Panc1 (cell line): ENCODE measurements around the gene PHKG2. TPM values are rescaled to one million over a fixed set of nuclear protein-coding genes. Genes with fewer than 3 reads are reported as not detected.

ENCODE experiments used
- ATAC-seq: fragments of 200-7000 bp; cut with Tn5 transposase; 2 replicates; pipeline ENCODE4 v1.9.1; 2020; ENCODE audit warnings: mild to moderate bottlenecking, moderate library complexity
- BruUV-seq: library from RNA; stranded (reverse); fragments of 400-500 nt; replicated peaks from 2 replicates; lab custom pipeline; 2021; lab: Mats Ljungman, UMichigan
- CTCF ChIA-PET: fragments of 300-600 bp; sonication (Branson Sonifier 250); formaldehyde crosslinking; loops from one replicate; lab custom pipeline; 2022; ENCODE audit warnings: antibody characterized with exemption; lab: Charles Lee
- POLR2A ChIA-PET: fragments of 300-600 bp; sonication (Branson Sonifier 250); formaldehyde crosslinking; loops from one replicate; lab custom pipeline; 2022; ENCODE audit warnings: antibody characterized with exemption; lab: Charles Lee
- DNase-seq: peaks from one replicate; pipeline ENCODE4 v3.0.0-alpha.2; 2010; ENCODE audit warnings: low read depth, low spot score
- H3K27ac ChIP-seq: 2 replicates; pipeline ENCODE4 v1.5.1; 2011; ENCODE audit warnings: mild to moderate bottlenecking, low read length, inconsistent platforms
- H3K27me3 ChIP-seq: fragments of 200-500 bp; sonication (Bioruptor generic); 2 replicates; pipeline ENCODE4 v1.6.0; 2014; ENCODE audit warnings: low read length, inconsistent platforms; ENCODE audit not compliant: control insufficient read depth, insufficient read depth
- H3K36me3 ChIP-seq: fragments of 200-500 bp; sonication (Bioruptor generic); 2 replicates; pipeline ENCODE4 v1.5.1; 2014; ENCODE audit warnings: inconsistent platforms, mild to moderate bottlenecking, low read length, moderate library complexity; ENCODE audit not compliant: control insufficient read depth, insufficient read depth
- H3K4me1 ChIP-seq: 2 replicates; pipeline ENCODE4 v1.5.1; 2011; ENCODE audit warnings: inconsistent platforms, mild to moderate bottlenecking, low read length, moderate library complexity; ENCODE audit not compliant: control insufficient read depth, insufficient read depth
- H3K4me3 ChIP-seq, 2 experiments: 2 replicates each; pipeline ENCODE4 v1.5.1; 2011 to 2012; ENCODE audit warnings: low read depth in 2 of 2, low read length in 2 of 2, mild to moderate bottlenecking in 2 of 2, inconsistent platforms in 1 of 2, moderate library complexity in 1 of 2
- H3K9me3 ChIP-seq: fragments of 200-500 bp; sonication (Bioruptor generic); 2 replicates; pipeline ENCODE4 v1.5.1; 2014; ENCODE audit warnings: low read depth, mild to moderate bottlenecking, inconsistent platforms, low read length, moderate library complexity; ENCODE audit not compliant: control insufficient read depth, insufficient read depth
- CTCF ChIP-seq: fragments of 450-650 bp; IDR thresholded peaks from 2 replicates; pipeline ENCODE4 v1.5.1; 2017; ENCODE audit warnings: mild to moderate bottlenecking
- POLR2AphosphoS5 ChIP-seq: IDR thresholded peaks from 2 replicates; pipeline ENCODE4 v1.6.1; 2012; ENCODE audit warnings: mild to moderate bottlenecking, low read depth, low read length, moderate library complexity
- REST ChIP-seq, 2 experiments: IDR thresholded peaks; 2 replicates each; pipeline ENCODE4 v1.6.1; 2011 to 2012; ENCODE audit warnings: low read depth in 2 of 2, control low read depth in 1 of 2, low read length in 1 of 2, mild to moderate bottlenecking in 1 of 2, moderate library complexity in 1 of 2; ENCODE audit not compliant: insufficient read depth in 1 of 2
- SIN3A ChIP-seq: IDR thresholded peaks from 2 replicates; pipeline ENCODE4 v1.6.1; 2012; ENCODE audit warnings: low read depth, mild to moderate bottlenecking, low read length, moderate library complexity, borderline replicate concordance; ENCODE audit not compliant: insufficient read depth
- TCF7L2 ChIP-seq: IDR thresholded peaks from 2 replicates; pipeline ENCODE4 v1.6.1; 2011; ENCODE audit warnings: mild to moderate bottlenecking, low read depth, low read length, inconsistent platforms
- in situ Hi-C: cut with HindIII; loops from 2 replicates; pipeline ENCODE4 v1.10.0; 2016; ENCODE audit warnings: low sequenced_read_pairs, low pct_unique_long_range_greater_than_20kb
- intact Hi-C: fragments of 100-400 bp; cut with micrococcal nuclease; formaldehyde crosslinking; loops from one replicate; pipeline ENCODE4 v1.10.0; 2022; ENCODE audit not compliant: unreplicated experiment
- total RNA-seq: library from RNA; stranded (reverse); gene quantifications from one replicate; pipeline ENCODE4 v1.2.1, GENCODE V29; 2021; ENCODE audit not compliant: unreplicated experiment

The PHKG2 gene
- total RNA-seq, 1 experiment from 2014 or later = 43.1 TPM

- in situ Hi-C loops (no loop called here), intact Hi-C loops (no loop called here)
- no peak for TF ChIP-seq POLR2AphosphoS5
- TF ChIP-seq TCF7L2 = no peak
- no peak for TF ChIP-seq CTCF
- TF ChIP-seq REST (IDR thresholded peaks at IDR 0.05; ENCODE audit: insufficient read depth in 1 of 2, low read depth in 2 of 2, low read length in 1 of 2) = no peak
- no peak for TF ChIP-seq SIN3A
- no peak overlapping the region for H3K4me3 ChIP-seq
- no peak overlapping the region for H3K27ac ChIP-seq
- no TSS peak for BruUV-seq
- CTCF ChIA-PET = no interaction called here
- peaks cover 11% of the 10 kb centered on the region for H3K4me1 ChIP-seq
- H3K9me3 ChIP-seq = no peaks in the 10 kb centered on the region
- H3K27me3 ChIP-seq = no peaks in the 10 kb centered on the region
- POLR2A ChIA-PET = no interaction called here
- H3K36me3 ChIP-seq = peaks cover 37% of the 10 kb centered on the region
- no peak for DNase-seq
- ATAC-seq = no peak
Observed at GRCh38 chr16:30703971-30704370, 44.3 kb upstream of the PHKG2 start.

GRCh38 chr16:30706046-30706445 lies 42.2 kb upstream of the PHKG2 start:
- ChIA-PET POLR2A (no interaction called here), CTCF (no interaction called here)
- in situ Hi-C loops = no loop called here

More at GRCh38 chr16:30706046-30706445, 42.2 kb upstream of the PHKG2 start:
- intact Hi-C loops = no loop called here
- Histone ChIP-seq H3K9me3 (no peaks in the 10 kb centered on the region), H3K4me1 (no peaks in the 10 kb centered on the region; the same call in 1 of the 2 replicates), H3K36me3 (peaks cover 30% of the 10 kb centered on the region), H3K4me3 (no peak overlapping the region), H3K27ac (no peak overlapping the region), H3K27me3 (no peaks in the 10 kb centered on the region)
- TF ChIP-seq SIN3A (no peak), CTCF (no peak), TCF7L2 (no peak), POLR2AphosphoS5 (no peak), REST (IDR thresholded peaks at IDR 0.05; ENCODE audit: insufficient read depth in 1 of 2, low read depth in 2 of 2, low read length in 1 of 2) (no peak)
- BruUV-seq = no TSS peak
- no peak for DNase-seq
- ATAC-seq = no peak
